Esophagus muscularis mucosa (tissue), 4 donors: Measurements from ENCODE around the gene GRB2. TPM values are rescaled to one million over a fixed set of nuclear protein-coding genes. Genes with fewer than 3 reads are reported as not detected.
"Not testable (repeated sequence)": the region's sequence is repeated elsewhere in the genome, so short reads cannot be mapped to it uniquely, and the experiment has no call there.

Experiments
- DNase-seq: peaks from one replicate; pipeline ENCODE4 v3.0.0-alpha.2; 2017; ENCODE audit errors: extremely low spot score
- H3K27ac ChIP-seq, 4 donors: fragments of 200-600 bp; sonication (generic); replicated peaks in 1 of 4; 1 replicate in 3 of 4; 2 replicates in 1 of 4; pipeline ENCODE4 v1.5.1; 2016 to 2019; ENCODE audit warnings: mild to moderate bottlenecking in 1 of 4
- H3K27me3 ChIP-seq, 4 donors: fragments of 200-600 bp; sonication (generic); one replicate each; pipeline versions ENCODE4 v1.5.1 to v1.6.0; 2016 to 2019
- H3K36me3 ChIP-seq, 4 donors: fragments of 200-600 bp; sonication (generic); one replicate each; pipeline ENCODE4 v1.5.1; 2016 to 2019
- H3K4me1 ChIP-seq, 4 donors: fragments of 200-600 bp; sonication (generic); one replicate each; pipeline ENCODE4 v1.5.1; 2016 to 2019
- H3K4me3 ChIP-seq, 4 donors: fragments of 200-600 bp; sonication (generic); 1 replicate in 2 of 4; 2 replicates in 2 of 4; pipeline ENCODE4 v1.5.1; 2016 to 2019; ENCODE audit warnings: mild to moderate bottlenecking in 4 of 4, moderate library complexity in 1 of 4
- H3K9me3 ChIP-seq, 4 donors: fragments of 200-600 bp; sonication (generic); 1 replicate in 3 of 4; 2 replicates in 1 of 4; pipeline ENCODE4 v1.5.1; 2016 to 2019
- EP300 ChIP-seq: sonication (generic); formaldehyde crosslinking; IDR thresholded peaks from one replicate; pipeline ENCODE4 v1.6.1; 2017; ENCODE audit warnings: antibody characterized with exemption
- POLR2A ChIP-seq: fragments of 450-650 bp; IDR thresholded peaks from one replicate; pipeline ENCODE4 v1.6.1; 2017; ENCODE audit warnings: antibody characterized with exemption, moderate library complexity, mild to moderate bottlenecking, low read depth
- POLR2AphosphoS5 ChIP-seq, 2 donors: sonication (generic); formaldehyde crosslinking; IDR thresholded peaks; one replicate each; pipeline ENCODE4 v1.6.1; 2017; ENCODE audit warnings: antibody characterized with exemption in 2 of 2
- WGBS: methylation state at CpG from one replicate; pipeline ENCODE4 v1.1.5; 2018; 5-methylcytosine and 5-hydroxymethylcytosine counted together
- intact Hi-C: fragments of 100-400 bp; cut with DNase I; formaldehyde crosslinking; loops from one replicate; pipeline ENCODE4 v1.15.1; 2023
- total RNA-seq, 4 donors: library from RNA; depleted of rRNA; stranded (reverse); fragments of >200 nt; gene quantifications; one replicate each; pipeline versions ENCODE4 v1.1.0 to v1.2.1, GENCODE V29; 2016
- TF ChIP-seq, protein P1 (sequence below), 3 experiments: fragments of 200-600 bp in 2 of 3; fragments of 450-650 bp in 1 of 3; sonication (generic) in 2 of 3; IDR thresholded peaks; one replicate each; pipeline ENCODE4 v1.5.1; 2017 to 2019; ENCODE audit warnings: antibody characterized with exemption in 3 of 3, mild to moderate bottlenecking in 2 of 3, moderate library complexity in 1 of 3

GRB2 gene
- 100 to 1,000 TPM in 3 of 4 donors, 10 to 100 TPM in 1; 84.3 to 140 (median 113) TPM for total RNA-seq

DNA sequence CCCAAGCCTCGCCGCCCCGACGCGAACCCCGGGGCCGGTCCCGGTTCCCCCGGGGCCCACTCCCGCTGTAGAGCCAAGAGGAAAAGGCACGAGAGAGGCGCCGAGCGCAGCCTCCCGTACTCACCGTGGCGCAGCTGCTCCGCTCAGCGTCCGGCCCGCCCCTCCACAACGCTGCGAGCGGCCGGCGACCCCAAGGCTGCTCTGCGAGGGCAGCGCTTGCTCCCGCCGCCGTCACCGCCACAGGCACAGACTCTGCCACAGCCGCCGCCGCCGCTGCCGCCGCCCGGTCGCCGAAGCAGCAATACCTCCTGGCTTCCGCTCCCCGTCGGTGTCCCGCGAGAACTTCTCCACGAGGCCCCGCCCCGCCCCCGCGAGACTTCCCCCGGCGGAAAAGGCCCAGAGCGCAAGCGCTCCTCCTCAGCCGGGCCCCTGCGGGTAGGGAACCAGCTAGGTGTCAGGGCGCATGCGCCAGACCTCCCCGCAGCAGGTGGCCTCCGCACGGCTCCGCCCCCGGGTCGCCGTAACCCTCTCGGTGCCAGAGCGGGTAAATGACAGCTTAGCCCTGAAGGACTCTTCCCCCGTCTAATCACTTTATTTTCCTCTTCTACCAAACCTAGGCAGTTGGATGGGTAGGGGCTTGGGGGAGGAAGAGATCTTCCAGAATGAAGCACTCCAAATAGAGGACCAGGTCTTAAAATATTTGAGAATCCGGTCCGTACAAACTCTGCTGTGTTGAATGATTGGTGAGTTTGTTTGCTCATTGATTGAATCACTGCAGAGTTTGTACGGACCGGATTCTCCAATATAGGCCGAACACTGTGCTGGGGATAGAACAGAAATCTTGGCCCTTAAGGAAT is at the start of gene GRB2:
Gene GRB2, minus strand, starts transcription at position 314 of the 857 bp plus-strand sequence. CDS start 12,050 bp downstream, outside the sequence.
- no peaks in the 10 kb centered on the region for H3K27me3 ChIP-seq
- H3K36me3 ChIP-seq, result no peaks in the 10 kb centered on the region
- H3K4me3 ChIP-seq, result peak within 1 kb of the TSS; percentile 99 to 100 (median 100)
- DNase-seq, result peak; percentile 99
- H3K27ac ChIP-seq, result peak within 1 kb of the TSS; percentile 93 to 98 (median 97)
- TF ChIP-seq POLR2A (peak; percentile 70), EP300 (no peak), POLR2AphosphoS5 (IDR thresholded peaks at IDR 0.05) (peak; percentile 88 to 95)
- TF ChIP-seq, protein P1, sequence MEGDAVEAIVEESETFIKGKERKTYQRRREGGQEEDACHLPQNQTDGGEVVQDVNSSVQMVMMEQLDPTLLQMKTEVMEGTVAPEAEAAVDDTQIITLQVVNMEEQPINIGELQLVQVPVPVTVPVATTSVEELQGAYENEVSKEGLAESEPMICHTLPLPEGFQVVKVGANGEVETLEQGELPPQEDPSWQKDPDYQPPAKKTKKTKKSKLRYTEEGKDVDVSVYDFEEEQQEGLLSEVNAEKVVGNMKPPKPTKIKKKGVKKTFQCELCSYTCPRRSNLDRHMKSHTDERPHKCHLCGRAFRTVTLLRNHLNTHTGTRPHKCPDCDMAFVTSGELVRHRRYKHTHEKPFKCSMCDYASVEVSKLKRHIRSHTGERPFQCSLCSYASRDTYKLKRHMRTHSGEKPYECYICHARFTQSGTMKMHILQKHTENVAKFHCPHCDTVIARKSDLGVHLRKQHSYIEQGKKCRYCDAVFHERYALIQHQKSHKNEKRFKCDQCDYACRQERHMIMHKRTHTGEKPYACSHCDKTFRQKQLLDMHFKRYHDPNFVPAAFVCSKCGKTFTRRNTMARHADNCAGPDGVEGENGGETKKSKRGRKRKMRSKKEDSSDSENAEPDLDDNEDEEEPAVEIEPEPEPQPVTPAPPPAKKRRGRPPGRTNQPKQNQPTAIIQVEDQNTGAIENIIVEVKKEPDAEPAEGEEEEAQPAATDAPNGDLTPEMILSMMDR (IDR thresholded peaks at IDR 0.05), result peak in 2 of 3 experiments; percentile 24 to 32
- intact Hi-C loops, result loop anchor here (2.0 to 5.0 kb wide), 2 partner anchors 83 to 133 kb away; partner anchors contain the start of gene MIF4GD
- WGBS, result 2% methylated on average over 26 of the region's 74 CpGs
- H3K9me3 ChIP-seq, result no peaks in the 10 kb centered on the region
- H3K4me1 ChIP-seq, result peaks cover 23 to 52% (median 41%) of the 10 kb centered on the region in 4 donors

DNA sequence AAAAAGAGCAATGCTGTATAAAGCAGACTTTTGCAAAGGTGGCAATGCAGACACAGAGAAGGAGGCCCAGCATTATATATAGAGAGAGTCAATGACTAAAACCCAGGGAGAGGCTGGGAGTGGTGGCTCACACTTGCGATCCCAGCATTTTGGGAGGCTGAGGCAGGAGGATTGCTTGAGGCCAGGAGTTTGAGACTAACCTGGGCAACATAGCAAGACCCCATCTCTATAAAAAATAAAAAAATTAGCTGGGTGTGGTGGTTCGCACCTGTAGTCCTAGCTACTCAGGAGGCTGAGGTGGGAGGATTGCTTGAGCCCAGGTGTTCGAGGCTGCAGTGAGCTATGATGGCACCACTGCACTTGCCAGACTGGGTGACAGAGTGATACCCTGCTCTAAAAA is 49.2 kb upstream of the GRB2 start:
- 96% methylated on average over 3 of the region's 3 CpGs for WGBS
- DNase-seq, H3K27me3 ChIP-seq, intact Hi-C loops, H3K36me3 ChIP-seq, H3K9me3 ChIP-seq, H3K4me3 ChIP-seq: not testable (repeated sequence)
- peak overlapping the region in 1 of 4 donors; percentile 94 for H3K27ac ChIP-seq
- peaks cover 30 to 36% (median 34%) of the 10 kb centered on the region in 4 donors for H3K4me1 ChIP-seq

DNA sequence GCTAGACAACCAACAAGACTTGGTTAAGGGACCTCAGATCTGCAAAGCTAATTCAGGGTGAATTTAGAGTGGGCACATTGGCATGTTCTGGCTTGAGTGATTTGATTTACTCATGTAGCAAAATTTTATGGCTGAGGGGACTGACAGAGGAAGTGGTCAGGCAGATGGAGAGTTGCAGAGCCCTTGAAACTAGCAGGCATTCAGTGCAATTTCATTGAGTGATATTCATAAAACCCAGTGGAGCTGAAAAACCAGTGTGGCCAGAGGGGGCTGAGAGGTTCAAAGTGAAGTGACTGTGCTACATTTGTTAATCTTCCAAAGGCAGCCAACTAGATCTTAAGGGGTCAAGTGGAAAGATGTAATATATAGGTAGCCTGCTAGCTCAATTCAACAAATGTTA is 48.7 kb upstream of the GRB2 start:
- Histone ChIP-seq H3K4me1 (peaks cover 25 to 31% (median 30%) of the 10 kb centered on the region in 4 donors), H3K9me3 (no peaks in the 10 kb centered on the region), H3K4me3 (no peak overlapping the region), H3K27ac (no peak overlapping the region), H3K36me3 (no peaks in the 10 kb centered on the region), H3K27me3 (no peaks in the 10 kb centered on the region)
- DNase-seq, result no peak
- intact Hi-C loops, result no loop called here
- TF ChIP-seq POLR2AphosphoS5 (IDR thresholded peaks at IDR 0.05) (no peak), POLR2A (no peak), EP300 (no peak)
- TF ChIP-seq, protein P1 (IDR thresholded peaks at IDR 0.05), result no peak

DNA sequence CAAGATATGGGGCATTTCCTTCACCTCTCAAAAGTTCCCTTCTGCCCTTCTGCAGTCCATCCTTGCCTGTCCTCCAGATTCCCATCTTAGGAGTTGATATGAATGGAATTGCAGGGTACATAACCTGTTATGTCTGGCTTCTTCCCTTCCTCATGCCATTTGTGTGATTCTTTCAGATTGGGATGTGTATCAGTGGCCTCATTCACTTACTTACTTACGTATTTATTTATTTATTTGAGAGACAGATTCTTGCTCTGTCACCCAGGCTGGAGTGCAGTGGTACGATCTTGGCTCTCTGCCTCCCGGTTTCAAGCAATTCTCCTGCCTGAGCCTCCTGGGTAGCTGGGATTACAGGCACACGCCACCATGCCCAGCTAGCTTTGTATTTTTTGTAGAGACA is 44.8 kb upstream of the GRB2 start:
- Histone ChIP-seq H3K4me1 (peaks cover 0 to 1% (median under 1%) of the 10 kb centered on the region in 4 donors), H3K27me3 (no peaks in the 10 kb centered on the region), H3K9me3 (no peaks in the 10 kb centered on the region), H3K36me3 (no peaks in the 10 kb centered on the region), H3K4me3 (no peak overlapping the region), H3K27ac (no peak overlapping the region)
- DNase-seq, result no peak
- TF ChIP-seq EP300 (no peak), POLR2A (no peak), POLR2AphosphoS5 (IDR thresholded peaks at IDR 0.05) (no peak)
- TF ChIP-seq, protein P1 (IDR thresholded peaks at IDR 0.05), result no peak
- WGBS, result 84% methylated on average over 4 of the region's 4 CpGs
- intact Hi-C loops, result no loop called here

DNA sequence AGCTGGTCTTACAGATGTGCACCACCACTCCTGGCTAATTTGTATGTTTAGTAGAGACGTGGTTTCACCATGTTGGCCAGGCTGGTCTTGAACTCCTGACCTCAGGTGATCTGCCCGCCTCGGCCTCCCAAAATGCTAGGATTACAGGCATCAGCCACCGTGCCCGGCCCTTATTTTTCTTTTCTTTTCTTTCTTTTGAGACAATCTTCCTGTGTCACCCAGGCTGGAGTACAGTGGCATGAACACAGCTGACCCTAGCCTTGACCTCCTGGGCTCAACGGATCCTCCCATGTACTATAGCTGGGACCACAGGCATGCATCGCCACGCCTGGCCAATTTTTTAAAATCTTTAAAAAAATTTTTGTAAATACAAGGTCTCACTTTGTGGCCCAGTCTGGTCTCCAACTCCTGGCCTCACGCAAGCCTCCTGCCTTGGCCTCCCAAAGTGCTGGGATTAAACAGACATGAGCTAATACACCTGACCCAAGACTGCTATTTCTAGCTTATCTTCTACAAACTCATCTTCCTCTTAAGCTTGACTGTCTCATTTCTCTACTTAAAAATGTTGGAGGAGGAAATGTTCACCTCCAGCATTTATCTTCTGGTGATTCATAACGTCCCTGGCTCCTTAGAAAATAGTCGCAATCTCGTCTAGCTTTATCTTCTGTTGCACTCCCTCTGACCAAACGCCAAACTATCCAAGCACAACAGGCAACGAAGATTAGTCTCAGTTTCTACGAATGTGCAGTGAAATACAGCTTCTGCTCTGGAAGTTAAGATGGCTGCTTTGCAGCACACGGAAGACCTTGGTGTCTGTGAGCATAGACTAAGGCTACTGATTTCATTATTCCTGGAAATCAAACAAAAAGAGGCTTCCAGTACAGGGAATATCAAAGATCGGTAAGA is 42.7 kb upstream of the GRB2 start:
- TF ChIP-seq EP300 (no peak), POLR2A (no peak), POLR2AphosphoS5 (IDR thresholded peaks at IDR 0.05) (no peak)
- TF ChIP-seq, protein P1 (IDR thresholded peaks at IDR 0.05), result no peak
- no peaks in the 10 kb centered on the region for H3K36me3 ChIP-seq
- no peak overlapping the region for H3K27ac ChIP-seq
- H3K9me3 ChIP-seq, result no peaks in the 10 kb centered on the region
- no peak overlapping the region for H3K4me3 ChIP-seq
- 86% methylated on average over 17 of the region's 17 CpGs for WGBS
- H3K4me1 ChIP-seq, result peaks cover 13 to 22% (median 16%) of the 10 kb centered on the region in 4 donors
- H3K27me3 ChIP-seq, result no peaks in the 10 kb centered on the region
- no peak for DNase-seq
- intact Hi-C loops, result no loop called here

DNA sequence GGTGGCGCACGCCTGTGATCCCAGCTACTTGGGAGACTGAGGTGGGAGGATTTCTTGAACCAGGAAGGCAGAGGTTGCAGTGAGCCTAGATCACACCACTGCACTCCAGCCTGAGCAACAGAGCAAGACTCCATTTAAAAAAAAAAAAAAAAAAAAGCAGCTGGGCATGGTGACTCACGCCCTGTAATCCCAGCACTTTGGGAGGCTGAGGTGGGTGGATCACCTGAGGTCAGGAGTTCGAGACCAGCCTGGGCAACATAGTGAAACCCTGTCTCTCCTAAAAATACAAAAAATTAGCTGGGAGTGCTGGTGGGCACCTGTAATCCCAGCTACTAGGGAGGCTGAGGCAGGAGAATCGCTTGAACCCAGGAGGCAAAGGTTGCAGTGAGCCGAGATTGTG is 40.4 kb upstream of the GRB2 start:
- WGBS, result 93% methylated on average over 6 of the region's 6 CpGs
- H3K27me3 ChIP-seq, DNase-seq, H3K36me3 ChIP-seq, H3K4me3 ChIP-seq, intact Hi-C loops, H3K9me3 ChIP-seq: not testable (repeated sequence)
- Histone ChIP-seq H3K27ac (peak overlapping the region in 1 of 4 donors; percentile 72), H3K4me1 (peaks cover 22 to 40% (median 27%) of the 10 kb centered on the region in 4 donors)
